ENCODE results near the gene MEGF9. TPM values are rescaled to one million over a fixed set of nuclear protein-coding genes. Genes with fewer than 3 reads are reported as not detected.

The MEGF9 gene
- total RNA-seq, 2 donors from 2014 or later: 9.9 to 10.2 TPM

DNA sequence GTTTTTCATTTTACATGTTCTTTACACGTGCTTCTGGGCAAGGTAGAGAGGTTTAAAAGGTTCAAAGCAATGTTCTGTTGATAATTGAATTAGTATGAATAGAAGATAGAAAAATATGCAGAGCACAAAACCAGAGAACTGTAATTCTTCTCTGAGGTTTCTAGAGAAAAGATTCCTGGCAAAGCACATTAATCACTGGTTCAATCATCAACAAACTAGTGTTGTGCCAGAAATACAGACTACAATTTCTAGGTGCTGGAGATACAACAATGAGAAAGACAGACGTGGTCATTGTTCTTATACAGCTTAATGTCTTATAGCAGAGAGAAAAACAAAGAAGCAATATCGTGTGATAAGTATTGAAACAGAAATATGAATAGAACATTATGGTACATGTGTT lies 25.5 kb downstream of the MEGF9 start:
- H3K27ac Mint-ChIP-seq: no peak overlapping the region
- ATAC-seq (no peak), DNase-seq (no peak)
- H3K27me3 Mint-ChIP-seq: no peaks in the 10 kb centered on the region
- H3K4me1 Mint-ChIP-seq: peaks cover 16% of the 10 kb centered on the region
- H3K9me3 ChIP-seq (ENCODE audit: control insufficient read depth, low read length, poor library complexity, severe bottlenecking): no peaks in the 10 kb centered on the region
- H3K36me3 Mint-ChIP-seq (ENCODE audit: low read depth): no peaks in the 10 kb centered on the region
- no peak overlapping the region for H3K4me3 Mint-ChIP-seq

DNA sequence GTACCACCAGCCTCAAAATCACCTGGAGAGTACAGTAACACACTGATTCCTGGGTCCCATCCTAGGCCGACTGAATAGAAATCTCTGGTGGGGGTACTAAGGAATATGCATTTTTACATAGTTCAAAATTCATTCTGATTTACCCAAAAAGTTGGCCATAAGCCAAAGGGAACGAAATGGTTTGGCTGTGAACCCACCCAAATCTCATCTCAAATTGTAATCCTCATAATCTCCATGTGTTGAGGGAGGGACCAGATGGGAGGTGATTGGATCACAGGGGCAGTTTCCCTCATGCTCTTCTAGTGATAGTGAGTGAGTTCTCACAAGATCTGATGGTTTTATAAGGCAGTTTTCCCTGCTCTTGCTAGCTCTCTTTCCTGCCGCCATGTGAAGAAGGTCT lies 31.1 kb downstream of the MEGF9 start:
- no peak overlapping the region for H3K27ac Mint-ChIP-seq
- H3K9me3 ChIP-seq (ENCODE audit: control insufficient read depth, low read length, poor library complexity, severe bottlenecking): no peaks in the 10 kb centered on the region
- peaks cover 14% of the 10 kb centered on the region for H3K4me1 Mint-ChIP-seq
- H3K4me3 Mint-ChIP-seq: no peak overlapping the region
- ATAC-seq: no peak
- H3K36me3 Mint-ChIP-seq (ENCODE audit: low read depth): peaks cover 3% of the 10 kb centered on the region
- no peak for DNase-seq
- H3K27me3 Mint-ChIP-seq: no peaks in the 10 kb centered on the region

DNA sequence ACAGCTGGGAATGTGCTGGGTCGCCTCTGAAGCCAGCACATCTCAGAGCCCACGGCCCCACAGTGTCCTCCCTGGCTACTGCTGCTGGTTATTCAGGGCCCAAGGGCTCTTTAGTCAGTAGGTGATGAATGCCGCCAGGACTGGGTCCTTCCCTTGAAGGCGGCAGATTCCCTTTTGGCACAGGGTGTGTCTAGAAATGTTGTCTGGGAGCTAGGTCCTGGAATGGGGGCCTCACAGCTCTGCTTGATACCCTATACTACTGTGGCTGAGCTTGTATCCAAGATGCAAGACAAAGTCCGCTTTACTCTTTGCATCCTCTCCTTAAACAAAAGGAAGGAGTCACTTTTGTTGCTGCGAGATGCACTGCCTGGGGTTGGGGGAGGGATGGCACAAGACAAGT lies 33.1 kb downstream of the MEGF9 start:
- no peak overlapping the region for H3K4me3 Mint-ChIP-seq
- peaks cover 17% of the 10 kb centered on the region for H3K4me1 Mint-ChIP-seq
- ATAC-seq: no peak
- no peak for DNase-seq
- peaks cover 3% of the 10 kb centered on the region for H3K36me3 Mint-ChIP-seq (ENCODE audit: low read depth)
- no peaks in the 10 kb centered on the region for H3K9me3 ChIP-seq (ENCODE audit: control insufficient read depth, low read length, poor library complexity, severe bottlenecking)
- H3K27me3 Mint-ChIP-seq: no peaks in the 10 kb centered on the region
- no peak overlapping the region for H3K27ac Mint-ChIP-seq

DNA sequence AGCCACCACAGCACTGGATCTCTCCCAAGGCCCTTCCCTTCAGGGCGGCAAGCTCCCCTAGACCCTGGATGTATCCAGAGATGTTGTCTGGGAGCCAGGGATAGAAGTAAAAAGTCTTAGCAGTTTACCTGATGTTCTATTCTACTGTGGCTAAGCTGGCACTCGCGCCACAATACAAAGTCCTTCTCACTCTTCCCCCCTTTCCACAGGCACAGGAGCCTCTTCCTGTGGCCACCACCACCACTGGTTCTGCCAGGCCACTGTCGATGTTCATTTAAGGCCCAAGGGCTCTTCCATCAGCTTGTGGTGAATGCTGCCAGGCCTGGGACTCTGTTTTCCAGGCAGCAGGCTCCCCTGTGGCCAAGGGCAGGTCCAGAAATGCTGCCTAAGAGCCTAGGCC lies 33.7 kb downstream of the MEGF9 start:
- DNase-seq (no peak), ATAC-seq (no peak)
- Mint-ChIP-seq H3K36me3 (ENCODE audit: low read depth) (peaks cover 3% of the 10 kb centered on the region), H3K27me3 (no peaks in the 10 kb centered on the region), H3K27ac (no peak overlapping the region), H3K4me1 (peaks cover 17% of the 10 kb centered on the region), H3K4me3 (no peak overlapping the region)
- no peaks in the 10 kb centered on the region for H3K9me3 ChIP-seq (ENCODE audit: control insufficient read depth, low read length, poor library complexity, severe bottlenecking)

DNA sequence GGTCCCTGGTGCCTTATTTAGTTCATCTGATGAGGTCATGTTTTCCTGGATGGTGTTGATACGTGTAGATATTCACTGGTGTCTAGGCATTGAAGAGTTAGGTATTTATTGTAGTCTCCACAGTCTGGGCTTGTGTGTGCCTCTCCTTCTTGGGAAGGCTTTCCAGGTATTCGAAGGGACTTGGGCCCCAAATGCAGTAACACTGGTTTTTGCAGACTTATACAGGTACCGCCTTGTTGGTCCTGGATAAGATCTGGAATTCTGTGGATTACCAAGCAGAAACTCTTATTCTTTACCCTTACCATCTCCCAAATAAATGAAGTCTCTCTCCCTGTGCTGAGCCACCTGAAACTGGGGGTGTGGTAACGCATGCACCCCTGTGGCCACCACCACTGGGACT lies 34.1 kb downstream of the MEGF9 start:
- Mint-ChIP-seq H3K4me3 (no peak overlapping the region), H3K4me1 (peaks cover 17% of the 10 kb centered on the region), H3K27me3 (no peaks in the 10 kb centered on the region), H3K36me3 (ENCODE audit: low read depth) (peaks cover 3% of the 10 kb centered on the region), H3K27ac (no peak overlapping the region)
- H3K9me3 ChIP-seq (ENCODE audit: control insufficient read depth, low read length, poor library complexity, severe bottlenecking): no peaks in the 10 kb centered on the region
- ATAC-seq (no peak), DNase-seq (no peak)

DNA sequence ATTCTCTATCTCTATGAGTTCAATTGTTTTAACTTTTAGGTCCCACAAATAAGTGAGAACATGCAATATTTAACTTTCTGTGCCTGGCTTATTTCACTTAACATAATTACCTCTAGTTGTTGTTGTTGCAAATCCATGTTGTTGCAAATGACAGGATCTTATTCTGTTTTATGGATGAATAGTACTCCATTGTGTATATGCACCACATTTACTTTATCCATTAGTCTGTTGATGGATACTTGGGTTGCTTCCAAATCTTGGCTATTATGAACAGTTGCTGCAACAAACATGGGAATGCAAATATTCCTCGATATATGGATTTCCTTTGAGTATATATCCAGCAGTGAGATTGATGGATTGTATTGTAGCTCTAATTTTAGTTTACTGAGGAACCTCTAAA lies 36.3 kb downstream of the MEGF9 start:
- Mint-ChIP-seq H3K27me3 (no peaks in the 10 kb centered on the region), H3K4me3 (no peak overlapping the region), H3K36me3 (ENCODE audit: low read depth) (peaks cover 3% of the 10 kb centered on the region), H3K27ac (no peak overlapping the region), H3K4me1 (peaks cover 9% of the 10 kb centered on the region)
- no peak for DNase-seq
- ATAC-seq: no peak
- no peaks in the 10 kb centered on the region for H3K9me3 ChIP-seq (ENCODE audit: control insufficient read depth, low read length, poor library complexity, severe bottlenecking)

DNA sequence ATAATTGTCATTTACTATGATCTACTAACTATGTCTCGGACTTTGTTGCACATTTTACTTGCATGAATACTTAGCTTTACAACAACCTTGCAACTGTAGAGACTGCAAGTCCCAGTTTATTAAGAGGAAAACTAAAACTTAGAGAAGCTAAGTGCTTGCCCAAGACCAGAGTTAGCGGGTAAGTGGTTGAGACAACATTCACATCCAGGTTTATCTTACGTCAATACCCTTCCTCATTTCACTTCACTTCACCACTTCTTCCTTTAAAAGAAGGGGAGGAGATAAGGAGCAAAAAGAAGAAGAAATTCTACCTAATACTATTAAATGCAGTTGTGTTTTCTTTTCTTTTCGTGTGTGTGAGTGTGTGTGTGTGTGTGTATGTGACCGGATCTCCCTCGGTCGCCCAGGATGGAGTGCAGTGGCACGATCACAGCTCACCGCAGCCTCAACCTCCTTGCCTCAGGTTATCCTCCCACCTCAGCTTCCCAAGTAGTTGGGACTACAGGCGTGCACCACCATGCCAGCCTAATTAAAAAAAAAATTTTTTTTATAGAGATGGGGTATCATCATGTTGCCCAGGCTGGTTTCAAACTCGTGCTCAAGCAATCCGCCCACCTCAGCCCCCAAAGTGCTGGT lies 37.4 kb downstream of the MEGF9 start:
- H3K36me3 Mint-ChIP-seq (ENCODE audit: low read depth): peaks cover 3% of the 10 kb centered on the region
- DNase-seq (no peak), ATAC-seq (no peak)
- H3K4me1 Mint-ChIP-seq: peaks cover 7% of the 10 kb centered on the region
- H3K27ac Mint-ChIP-seq: no peak overlapping the region
- H3K27me3 Mint-ChIP-seq: no peaks in the 10 kb centered on the region
- no peaks in the 10 kb centered on the region for H3K9me3 ChIP-seq (ENCODE audit: control insufficient read depth, low read length, poor library complexity, severe bottlenecking)
- no peak overlapping the region for H3K4me3 Mint-ChIP-seq

DNA sequence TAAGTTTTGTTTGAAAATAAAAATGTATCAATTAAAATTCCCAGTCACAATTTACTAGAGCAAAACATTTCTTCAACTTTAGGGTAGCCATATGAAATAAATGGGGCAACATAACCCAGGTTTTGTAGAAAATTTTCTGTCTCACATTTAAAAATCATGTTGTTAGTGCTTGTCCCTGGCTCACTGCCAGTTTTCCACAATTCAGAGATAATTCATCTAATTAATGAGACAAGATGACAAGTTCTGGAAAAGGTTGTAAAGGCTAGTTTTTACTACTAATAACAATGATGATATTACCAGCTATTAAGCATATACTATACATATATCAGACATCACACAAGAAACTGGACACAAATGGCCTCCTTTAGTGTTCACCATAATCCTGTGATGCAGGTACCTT lies 45.9 kb downstream of the MEGF9 start:
- DNase-seq: no peak
- Mint-ChIP-seq H3K27me3 (no peaks in the 10 kb centered on the region), H3K27ac (no peak overlapping the region), H3K4me3 (no peak overlapping the region), H3K36me3 (ENCODE audit: low read depth) (no peaks in the 10 kb centered on the region), H3K4me1 (peaks cover 7% of the 10 kb centered on the region)
- no peak for ATAC-seq
- no peaks in the 10 kb centered on the region for H3K9me3 ChIP-seq (ENCODE audit: control insufficient read depth, low read length, poor library complexity, severe bottlenecking)

DNA sequence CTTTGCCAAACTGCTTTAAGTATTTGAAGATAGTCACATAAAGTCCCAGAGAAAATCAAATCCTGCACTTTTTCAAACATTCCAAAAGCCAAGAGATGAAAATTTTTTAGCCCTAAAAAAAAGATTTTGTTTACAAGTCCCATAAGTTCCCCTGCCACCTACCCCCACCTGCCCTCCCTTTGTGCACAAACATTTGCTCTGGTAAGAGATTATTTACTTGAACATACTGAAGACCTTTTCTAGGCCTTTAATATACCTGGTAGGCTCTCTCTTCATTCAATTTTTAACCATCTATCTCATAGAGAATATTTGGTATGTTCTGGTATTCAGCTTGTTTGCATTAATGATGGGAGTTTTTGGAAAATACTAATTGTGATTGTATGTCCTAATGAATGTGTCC lies 50.3 kb downstream of the MEGF9 start:
- ATAC-seq (no peak), DNase-seq (no peak)
- no peaks in the 10 kb centered on the region for H3K9me3 ChIP-seq (ENCODE audit: control insufficient read depth, low read length, poor library complexity, severe bottlenecking)
- peaks cover 9% of the 10 kb centered on the region for H3K4me1 Mint-ChIP-seq
- no peaks in the 10 kb centered on the region for H3K27me3 Mint-ChIP-seq
- no peak overlapping the region for H3K27ac Mint-ChIP-seq
- H3K4me3 Mint-ChIP-seq: no peak overlapping the region
- H3K36me3 Mint-ChIP-seq (ENCODE audit: low read depth): no peaks in the 10 kb centered on the region

DNA sequence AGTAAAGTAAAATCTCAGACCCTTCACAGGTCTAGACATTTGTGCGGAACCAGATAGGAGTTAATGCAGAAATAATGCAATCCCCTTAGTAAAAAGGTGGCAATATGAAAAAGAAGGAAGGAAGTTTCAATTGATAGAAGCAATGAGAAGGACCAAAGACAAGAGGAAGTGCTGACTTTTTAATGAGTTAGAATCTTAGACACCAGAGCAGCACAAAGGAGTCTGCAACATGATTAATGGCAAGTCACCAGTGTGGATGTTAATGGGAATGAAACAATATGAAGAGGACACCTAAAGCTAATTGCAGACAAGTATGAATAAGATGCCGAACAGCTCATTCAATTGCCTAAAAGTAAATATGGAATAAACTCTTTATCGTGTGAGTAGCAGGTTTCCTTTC lies 50.9 kb downstream of the MEGF9 start:
- ATAC-seq (no peak), DNase-seq (no peak)
- Mint-ChIP-seq H3K27me3 (no peaks in the 10 kb centered on the region), H3K4me3 (no peak overlapping the region), H3K36me3 (ENCODE audit: low read depth) (no peaks in the 10 kb centered on the region), H3K27ac (no peak overlapping the region), H3K4me1 (peaks cover 9% of the 10 kb centered on the region)
- no peaks in the 10 kb centered on the region for H3K9me3 ChIP-seq (ENCODE audit: control insufficient read depth, low read length, poor library complexity, severe bottlenecking)

DNA sequence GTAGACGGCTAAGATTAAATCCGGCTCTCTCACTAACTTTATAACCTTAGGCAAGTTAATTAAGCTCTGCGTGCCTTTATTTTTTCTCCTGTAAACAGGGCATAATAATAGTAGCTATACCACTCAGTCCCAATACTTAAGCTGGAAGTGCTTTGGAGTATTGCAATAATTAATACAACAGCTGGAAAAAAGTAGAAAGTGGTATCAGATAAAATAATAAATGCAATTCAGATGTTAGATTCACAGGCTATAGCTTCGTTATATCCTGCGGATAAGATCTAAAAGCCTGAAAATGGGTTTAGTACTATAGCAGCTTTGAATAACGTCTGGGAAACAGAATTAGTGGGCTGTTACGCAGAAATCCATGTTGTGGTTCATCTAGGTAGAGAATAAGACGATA lies 51.8 kb downstream of the MEGF9 start:
- no peaks in the 10 kb centered on the region for H3K9me3 ChIP-seq (ENCODE audit: control insufficient read depth, low read length, poor library complexity, severe bottlenecking)
- H3K27ac Mint-ChIP-seq: no peak overlapping the region
- no peaks in the 10 kb centered on the region for H3K27me3 Mint-ChIP-seq
- no peak for ATAC-seq
- DNase-seq: no peak
- no peak overlapping the region for H3K4me3 Mint-ChIP-seq
- H3K4me1 Mint-ChIP-seq: peaks cover 11% of the 10 kb centered on the region
- no peaks in the 10 kb centered on the region for H3K36me3 Mint-ChIP-seq (ENCODE audit: low read depth)

DNA sequence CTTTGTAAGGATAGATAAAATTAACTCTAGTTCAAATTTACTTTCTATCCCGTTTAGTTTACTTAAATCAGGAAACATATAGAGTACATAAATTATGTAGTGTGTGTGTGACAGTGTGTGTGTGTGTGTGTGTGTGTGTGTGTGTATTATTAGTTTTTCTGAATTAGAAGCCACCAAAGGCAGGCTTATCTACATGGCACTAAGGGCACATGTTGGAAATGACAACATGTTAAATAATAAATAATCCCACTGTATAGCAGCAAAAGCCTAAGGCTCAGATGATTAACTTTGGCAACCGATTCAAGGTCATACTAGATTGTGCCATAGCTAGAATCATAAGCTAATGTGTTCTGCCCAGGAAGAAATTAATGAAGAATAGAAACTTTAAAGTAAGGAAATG lies 54.6 kb downstream of the MEGF9 start:
- ATAC-seq (no peak), DNase-seq (no peak)
- H3K9me3 ChIP-seq (ENCODE audit: control insufficient read depth, low read length, poor library complexity, severe bottlenecking): no peaks in the 10 kb centered on the region
- H3K27ac Mint-ChIP-seq: peak overlapping the region; percentile 29
- H3K4me1 Mint-ChIP-seq: peaks cover 11% of the 10 kb centered on the region
- no peaks in the 10 kb centered on the region for H3K36me3 Mint-ChIP-seq (ENCODE audit: low read depth)
- no peaks in the 10 kb centered on the region for H3K27me3 Mint-ChIP-seq
- H3K4me3 Mint-ChIP-seq: no peak overlapping the region

DNA sequence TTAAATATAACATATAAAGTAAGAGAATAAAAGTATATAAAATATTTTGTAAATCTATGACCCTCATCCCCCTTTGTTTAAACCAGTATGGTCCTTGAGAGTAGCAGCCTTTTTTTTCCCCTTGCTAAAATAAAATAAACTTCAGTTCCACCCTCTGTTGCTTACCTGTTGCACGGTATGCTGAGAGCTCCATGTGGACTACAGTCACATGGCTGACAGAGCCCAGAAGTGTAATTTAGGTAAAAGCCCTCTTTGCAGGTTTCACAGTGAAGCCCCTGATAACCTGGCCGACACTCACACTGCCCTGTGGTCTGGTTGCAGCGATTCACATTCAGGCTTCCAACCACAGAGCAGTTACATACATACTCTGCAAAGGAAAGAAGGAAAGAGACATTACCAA lies 55.1 kb downstream of the MEGF9 start:
- Mint-ChIP-seq H3K4me1 (peaks cover 11% of the 10 kb centered on the region), H3K4me3 (no peak overlapping the region), H3K27me3 (no peaks in the 10 kb centered on the region), H3K36me3 (ENCODE audit: low read depth) (no peaks in the 10 kb centered on the region), H3K27ac (peak overlapping the region; percentile 29)
- no peaks in the 10 kb centered on the region for H3K9me3 ChIP-seq (ENCODE audit: control insufficient read depth, low read length, poor library complexity, severe bottlenecking)
- no peak for DNase-seq
- ATAC-seq: no peak

DNA sequence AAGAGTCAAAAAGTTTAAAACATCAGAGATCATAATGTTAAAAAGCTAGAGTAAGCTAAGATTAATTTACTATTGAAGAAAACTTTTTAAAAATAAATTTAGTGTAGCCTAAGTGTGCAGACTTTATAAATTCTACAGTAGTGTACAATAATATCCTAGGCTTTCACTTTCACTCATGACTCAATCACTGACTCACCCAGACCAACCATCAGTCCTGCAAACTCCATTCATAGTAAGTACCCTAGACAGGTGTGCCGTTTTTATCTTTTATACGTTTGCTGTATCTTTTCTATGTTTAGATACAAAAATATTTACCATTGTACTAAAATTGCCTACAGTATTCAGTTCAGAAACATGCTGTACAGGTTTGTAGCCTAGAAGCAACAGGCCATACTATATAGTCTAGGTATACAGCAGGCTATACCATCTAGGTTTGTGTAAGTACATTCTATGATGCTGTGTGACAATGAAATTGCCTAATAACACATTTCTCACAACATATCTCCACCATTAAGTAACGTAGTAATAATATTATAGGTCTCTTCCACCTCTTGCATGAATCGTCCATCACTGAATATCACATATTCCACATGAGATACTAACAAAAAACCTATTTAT lies 59.2 kb downstream of the MEGF9 start:
- no peaks in the 10 kb centered on the region for H3K27me3 Mint-ChIP-seq
- DNase-seq: no peak
- peaks cover 6% of the 10 kb centered on the region for H3K4me1 Mint-ChIP-seq
- no peak overlapping the region for H3K27ac Mint-ChIP-seq
- peaks cover 4% of the 10 kb centered on the region for H3K36me3 Mint-ChIP-seq (ENCODE audit: low read depth)
- no peak for ATAC-seq
- no peak overlapping the region for H3K4me3 Mint-ChIP-seq
- H3K9me3 ChIP-seq (ENCODE audit: control insufficient read depth, low read length, poor library complexity, severe bottlenecking): no peaks in the 10 kb centered on the region
